ENCODE results near the gene BICRA. TPM values are rescaled to one million over a fixed set of nuclear protein-coding genes. Genes with fewer than 3 reads are reported as not detected.
A peak's percentile ranks its signal among the peaks of the same experiment; 100 is the strongest.

BICRA gene
- polyA plus RNA-seq, 3 donors, result 0.08 to 4.6 TPM; not detected in 1

DNA sequence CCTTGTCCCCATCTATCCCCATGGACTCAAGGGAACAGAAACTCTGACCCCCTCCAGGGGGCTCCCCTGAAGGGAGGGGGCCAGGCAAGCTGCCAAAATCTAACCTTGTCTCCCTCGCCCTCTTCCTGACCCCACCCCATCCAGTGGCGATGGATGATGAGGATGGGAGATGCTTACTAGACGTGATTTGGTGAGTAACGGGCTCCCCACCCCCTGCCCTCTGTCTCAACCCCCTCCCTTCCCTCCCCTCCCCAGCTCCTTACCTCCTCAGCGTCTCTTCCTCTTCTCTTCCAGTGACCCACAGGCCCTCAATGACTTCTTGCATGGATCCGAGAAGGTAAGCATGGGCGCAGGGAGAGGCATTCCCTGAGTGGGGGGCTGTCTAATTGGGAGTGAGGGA lies 64.5 kb downstream of the BICRA start:
- no peak overlapping the region for H3K4me2 ChIP-seq (replicated peaks; ENCODE audit: extremely low read depth, low read length, poor library complexity, severe bottlenecking)
- H3K36me3 Mint-ChIP-seq, result peaks cover 49 to 81% of the 10 kb centered on the region in 2 donors
- intact Hi-C loops (cut with micrococcal nuclease), result no loop called here

DNA sequence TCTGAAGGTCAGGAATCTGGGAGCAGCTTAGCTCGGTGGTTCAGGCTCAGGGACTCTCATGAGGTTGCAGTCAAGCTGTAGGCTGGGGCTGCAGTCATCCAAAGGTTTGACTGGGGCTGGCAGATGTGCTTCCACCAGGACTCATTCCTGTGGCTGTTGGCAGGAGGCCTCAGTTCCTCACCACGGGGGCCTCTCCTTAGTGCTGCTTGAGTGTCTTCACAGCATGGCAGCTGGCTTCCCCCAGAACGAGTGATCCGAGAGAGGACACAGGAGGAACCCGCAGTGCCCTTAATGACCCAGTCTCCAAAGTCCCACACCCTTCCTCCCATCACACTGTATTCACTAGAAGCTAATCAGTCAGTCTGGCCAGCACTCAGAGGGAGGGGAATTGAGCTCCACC lies 65.6 kb downstream of the BICRA start:
- Histone ChIP-seq H3K9ac (ENCODE audit: insufficient read depth, low read length, poor library complexity, severe bottlenecking) (no peak overlapping the region), H4K20me1 (ENCODE audit: insufficient read depth, low read length) (peaks cover 45% of the 10 kb centered on the region), H3K4me1 (ENCODE audit: control insufficient read depth in 1 of 2, insufficient read depth in 2 of 2, low read length in 2 of 2) (no peaks in the 10 kb centered on the region), H3K36me3 (replicated peaks in 1 of 2; ENCODE audit: control insufficient read depth in 1 of 2, insufficient read depth in 2 of 2, low read length in 2 of 2) (peaks cover 43 to 87% of the 10 kb centered on the region in 2 donors), H3K79me2 (ENCODE audit: insufficient read depth, low read length) (peaks cover 6% of the 10 kb centered on the region), H3K9me3 (replicated peaks in 1 of 2; ENCODE audit: control insufficient read depth in 1 of 2, insufficient read depth in 1 of 2, low read length in 2 of 2) (no peaks in the 10 kb centered on the region), H3K27ac (ENCODE audit: low read depth in 1 of 2, low read length in 2 of 2) (no peak overlapping the region), H3K27me3 (ENCODE audit: control insufficient read depth in 2 of 2, insufficient read depth in 2 of 2, low read length in 2 of 2) (no peaks in the 10 kb centered on the region), H3K4me2 (replicated peaks; ENCODE audit: extremely low read depth, low read length, poor library complexity, severe bottlenecking) (no peak overlapping the region), H3K4me3 (replicated peaks in 1 of 3; ENCODE audit: low read depth in 2 of 3, low read length in 3 of 3) (no peak overlapping the region), H2AFZ (ENCODE audit: insufficient read depth, low read depth, low read length, poor library complexity, severe bottlenecking) (no peak overlapping the region)
- no peak overlapping the region for H3K4me3 Mint-ChIP-seq
- WGBS (ENCODE audit: insufficient coverage), result 100% methylated on average over 1 of the region's 5 CpGs
- H3K27me3 Mint-ChIP-seq (ENCODE audit: low read depth in 3 of 3), result peaks cover 0 to 1% (median 0%) of the 10 kb centered on the region in 3 donors
- H3K4me1 Mint-ChIP-seq, result no peaks in the 10 kb centered on the region
- intact Hi-C loops (cut with micrococcal nuclease), result no loop called here
- H3K27ac Mint-ChIP-seq, result peak overlapping the region in 2 of 7 donors; percentile 0 to 4
- TF ChIP-seq, protein P1, sequence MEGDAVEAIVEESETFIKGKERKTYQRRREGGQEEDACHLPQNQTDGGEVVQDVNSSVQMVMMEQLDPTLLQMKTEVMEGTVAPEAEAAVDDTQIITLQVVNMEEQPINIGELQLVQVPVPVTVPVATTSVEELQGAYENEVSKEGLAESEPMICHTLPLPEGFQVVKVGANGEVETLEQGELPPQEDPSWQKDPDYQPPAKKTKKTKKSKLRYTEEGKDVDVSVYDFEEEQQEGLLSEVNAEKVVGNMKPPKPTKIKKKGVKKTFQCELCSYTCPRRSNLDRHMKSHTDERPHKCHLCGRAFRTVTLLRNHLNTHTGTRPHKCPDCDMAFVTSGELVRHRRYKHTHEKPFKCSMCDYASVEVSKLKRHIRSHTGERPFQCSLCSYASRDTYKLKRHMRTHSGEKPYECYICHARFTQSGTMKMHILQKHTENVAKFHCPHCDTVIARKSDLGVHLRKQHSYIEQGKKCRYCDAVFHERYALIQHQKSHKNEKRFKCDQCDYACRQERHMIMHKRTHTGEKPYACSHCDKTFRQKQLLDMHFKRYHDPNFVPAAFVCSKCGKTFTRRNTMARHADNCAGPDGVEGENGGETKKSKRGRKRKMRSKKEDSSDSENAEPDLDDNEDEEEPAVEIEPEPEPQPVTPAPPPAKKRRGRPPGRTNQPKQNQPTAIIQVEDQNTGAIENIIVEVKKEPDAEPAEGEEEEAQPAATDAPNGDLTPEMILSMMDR (IDR thresholded peaks at IDR 0.05), result no peak
- H3K9me3 Mint-ChIP-seq, result peaks cover 0 to 2% (median 0%) of the 10 kb centered on the region in 7 donors
- peaks cover 55 to 90% of the 10 kb centered on the region in 2 donors for H3K36me3 Mint-ChIP-seq
- no peak for DNase-seq

More for the DNA sequence above, 64.5 kb downstream of the BICRA start:
- Histone ChIP-seq H3K79me2 (ENCODE audit: insufficient read depth, low read length) (peaks cover 10% of the 10 kb centered on the region), H3K9ac (ENCODE audit: insufficient read depth, low read length, poor library complexity, severe bottlenecking) (no peak overlapping the region), H3K9me3 (replicated peaks in 1 of 2; ENCODE audit: control insufficient read depth in 1 of 2, insufficient read depth in 1 of 2, low read length in 2 of 2) (no peaks in the 10 kb centered on the region), H3K4me1 (ENCODE audit: control insufficient read depth in 1 of 2, insufficient read depth in 2 of 2, low read length in 2 of 2) (no peaks in the 10 kb centered on the region), H3K36me3 (replicated peaks in 1 of 2; ENCODE audit: control insufficient read depth in 1 of 2, insufficient read depth in 2 of 2, low read length in 2 of 2) (peaks cover 41 to 76% of the 10 kb centered on the region in 2 donors), H4K20me1 (ENCODE audit: insufficient read depth, low read length) (peaks cover 45% of the 10 kb centered on the region), H3K27ac (ENCODE audit: low read depth in 1 of 2, low read length in 2 of 2) (no peak overlapping the region), H3K4me3 (replicated peaks in 1 of 3; ENCODE audit: low read depth in 2 of 3, low read length in 3 of 3) (no peak overlapping the region), H3K27me3 (ENCODE audit: control insufficient read depth in 2 of 2, insufficient read depth in 2 of 2, low read length in 2 of 2) (no peaks in the 10 kb centered on the region), H2AFZ (ENCODE audit: insufficient read depth, low read depth, low read length, poor library complexity, severe bottlenecking) (no peak overlapping the region)
- TF ChIP-seq, protein P1 (IDR thresholded peaks at IDR 0.05), result no peak
- Mint-ChIP-seq H3K27ac (peak overlapping the region in 2 of 7 donors; percentile 20 to 33), H3K4me3 (no peak overlapping the region), H3K9me3 (no peaks in the 10 kb centered on the region), H3K27me3 (ENCODE audit: low read depth in 3 of 3) (peaks cover 0 to 1% (median 0%) of the 10 kb centered on the region in 3 donors), H3K4me1 (no peaks in the 10 kb centered on the region)
- no peak for DNase-seq
- no CpG with 5 or more reads among the region's 7 CpGs for WGBS (ENCODE audit: insufficient coverage)

Data from CD14-positive monocyte (primary cell).